ENCODE results near the gene GRID2. TPM values are rescaled to one million over a fixed set of nuclear protein-coding genes. Genes with fewer than 3 reads are reported as not detected.

The GRID2 gene
- total and polyA plus RNA-seq, 10 of the 15 experiments (the other 5 are each of a cell fraction or from before 2014, with no cell fraction given) = not detected

- no TSS peak for BruUV-seq (replicated peaks)
- TF ChIP-seq SPI1 (IDR thresholded peaks at IDR 0.05; ENCODE audit: borderline replicate concordance, insufficient read depth, low read depth, low read length) = peak; percentile 58; the same call in 1 of the 2 replicates
- TF ChIP-seq MEF2A (IDR thresholded peaks at IDR 0.05; ENCODE audit: insufficient read depth, low read depth, low read length) = no peak
- no peak for FAIRE-seq
These were observed 1437.1 kb downstream of the GRID2 start for GRCh38 chr4:93740890-93741289.

GRCh38 chr4:93743022-93743421 lies 1439.3 kb downstream of the GRID2 start:
- no peak for FAIRE-seq
- no peaks in the 10 kb centered on the region for H3K79me2 ChIP-seq (ENCODE audit: control insufficient read depth, insufficient read depth, low read length)
- H3K9me3 ChIP-seq (replicated peaks; ENCODE audit: control insufficient read depth, insufficient read depth, low read length) = no peaks in the 10 kb centered on the region; the same call in 2 of the 3 replicates
- no peak for DNase-seq (ENCODE audit: low read depth, low spot score)
- ChIA-PET POLR2A (interaction anchor here (0.6 kb wide), 1 partner anchor 1019 kb away, joined by 4 read pairs; no protein-coding TSS in a partner anchor), RAD21 (ENCODE audit: unreplicated experiment) (interaction anchor here (1.1 kb wide), 1 partner anchor 24 kb away, joined by 3 read pairs; no protein-coding TSS in a partner anchor), CTCF (interaction anchor here (1.5 to 1.7 kb wide), 2 partner anchors 9 to 21 kb away, joined by 4 read pairs; no protein-coding TSS in a partner anchor), SMC1A (ENCODE audit: uncharacterized antibody, unreplicated experiment) (interaction anchor here (0.9 to 1.6 kb wide), 6 partner anchors 9 to 32 kb away, joined by 3 to 6 read pairs (median 4); no protein-coding TSS in a partner anchor)
- intact Hi-C loops (cut with micrococcal nuclease; ENCODE audit: unreplicated experiment) = no loop called here
- TF ChIP-seq ZNF274 (IDR thresholded peaks at IDR 0.05; ENCODE audit: insufficient read depth, insufficient read length) (no peak), ZBTB33 (IDR thresholded peaks at IDR 0.05) (no peak), MEF2B (IDR thresholded peaks at IDR 0.05; ENCODE audit: partially characterized antibody, poor library complexity, severe bottlenecking) (no peak)
- no peak overlapping the region for H2AFZ ChIP-seq (ENCODE audit: control insufficient read depth, low read depth, low read length)
- no peaks in the 10 kb centered on the region for H4K20me1 ChIP-seq (ENCODE audit: control insufficient read depth, insufficient read depth)
- no peak overlapping the region for H3K9ac ChIP-seq (ENCODE audit: control insufficient read depth, insufficient read depth, low read length)
- H3K36me3 ChIP-seq (ENCODE audit: control insufficient read depth in 2 of 2, insufficient read depth in 2 of 2, low read length in 1 of 2) = no peaks in the 10 kb centered on the region
- 48% methylated on average over 2 of the region's 2 CpGs for WGBS (ENCODE audit: insufficient coverage, insufficient replicate concordance, low lambda C conversion rate, missing lambda C conversion rate)
- no TSS peak for BruUV-seq (replicated peaks)
- in situ Hi-C loops (cut with MboI) = no loop called here
- no peaks in the 10 kb centered on the region for H3K27me3 ChIP-seq (replicated peaks in 1 of 2; ENCODE audit: control insufficient read depth in 2 of 2, insufficient read depth in 2 of 2, low read length in 1 of 2)
- H3K4me2 ChIP-seq (ENCODE audit: control insufficient read depth, insufficient read depth) = no peak overlapping the region
- H3K4me3 ChIP-seq = no peak overlapping the region
- H3K27ac ChIP-seq (ENCODE audit: control insufficient read depth, insufficient read depth) = no peak overlapping the region
- no peaks in the 10 kb centered on the region; the same call in 1 of the 2 replicates for H3K4me1 ChIP-seq (ENCODE audit: control insufficient read depth, insufficient read depth, low read length)
- no peak for ATAC-seq

More at GRCh38 chr4:93740890-93741289, 1437.1 kb downstream of the GRID2 start:
- ChIA-PET CTCF (no interaction called here), POLR2A (no interaction called here), RAD21 (ENCODE audit: unreplicated experiment) (interaction anchor here (1.5 kb wide), 1 partner anchor 8 kb away, joined by 5 read pairs; no protein-coding TSS in a partner anchor), SMC1A (ENCODE audit: uncharacterized antibody, unreplicated experiment) (interaction anchor here (0.7 to 2.2 kb wide), 9 partner anchors 8 to 39 kb away, joined by 3 to 6 read pairs (median 3); no protein-coding TSS in a partner anchor)
- no peaks in the 10 kb centered on the region for H3K4me1 ChIP-seq (ENCODE audit: control insufficient read depth, insufficient read depth, low read length)
- in situ Hi-C loops (cut with MboI) (no loop called here), intact Hi-C loops (cut with micrococcal nuclease; ENCODE audit: unreplicated experiment) (no loop called here)
- ATAC-seq (no peak), DNase-seq (ENCODE audit: low read depth, low spot score) (no peak)
- H2AFZ ChIP-seq (ENCODE audit: control insufficient read depth, low read depth, low read length) = no peak overlapping the region
- H3K27me3 ChIP-seq (replicated peaks in 1 of 2; ENCODE audit: control insufficient read depth in 2 of 2, insufficient read depth in 2 of 2, low read length in 1 of 2) = no peaks in the 10 kb centered on the region
- H3K4me3 ChIP-seq = no peak overlapping the region
- no peaks in the 10 kb centered on the region for H3K79me2 ChIP-seq (ENCODE audit: control insufficient read depth, insufficient read depth, low read length)
- no peaks in the 10 kb centered on the region for H3K36me3 ChIP-seq (ENCODE audit: control insufficient read depth in 2 of 2, insufficient read depth in 2 of 2, low read length in 1 of 2)
- H4K20me1 ChIP-seq (ENCODE audit: control insufficient read depth, insufficient read depth) = no peaks in the 10 kb centered on the region
- no peak overlapping the region for H3K27ac ChIP-seq (ENCODE audit: control insufficient read depth, insufficient read depth)
- no peak overlapping the region for H3K9ac ChIP-seq (ENCODE audit: control insufficient read depth, insufficient read depth, low read length)
- H3K4me2 ChIP-seq (ENCODE audit: control insufficient read depth, insufficient read depth) = no peak overlapping the region
- no peaks in the 10 kb centered on the region; the same call in 2 of the 3 replicates for H3K9me3 ChIP-seq (replicated peaks; ENCODE audit: control insufficient read depth, insufficient read depth, low read length)

Data from GM12878 (cell line).